A549 (cell line): Measurements from ENCODE around the gene ATG3. TPM values are rescaled to one million over a fixed set of nuclear protein-coding genes. Genes with fewer than 3 reads are reported as not detected.

Experiments
- ATAC-seq, 2 experiments: fragments of 200-7000 bp in 1 of 2; fragments of >200 bp in 1 of 2; cut with Nextera tagmentation in 1 of 2; cut with Tn5 transposase in 1 of 2; 3 replicates each; pipeline versions ENCODE4 v1.8.0 to v1.9.1; 2018 to 2020; ENCODE audit warnings: mild to moderate bottlenecking in 1 of 2, moderate library complexity in 1 of 2
- CTCF ChIA-PET: fragments of 300-600 bp; sonication (Branson Sonifier 250); formaldehyde crosslinking; extraction: SDS; loops from one replicate; lab custom pipeline; 2021; ENCODE audit warnings: antibody characterized with exemption, inconsistent platforms; lab: Yijun Ruan, JAX
- POLR2A ChIA-PET: fragments of 350-600 bp; formaldehyde crosslinking; extraction: SDS; loops from one replicate; lab custom pipeline; 2021; ENCODE audit warnings: antibody characterized with exemption, inconsistent platforms; lab: Yijun Ruan, JAX
- DNase-seq, 2 experiments: peaks; one replicate each; pipeline versions ENCODE4 v3.0.0 to v3.0.0-alpha.2; 2011 to 2016; ENCODE audit warnings: low read depth in 1 of 2, low spot score in 1 of 2
- FAIRE-seq: peaks from 2 replicates; lab custom pipeline; 2011; peaks lifted over from hg19 to GRCh38; lab: Jason Lieb, UNC
- H3K27ac ChIP-seq, 2 experiments: fragments of >200 bp; sonication (Bioruptor Twin); formaldehyde crosslinking; 3 replicates each; pipeline ENCODE4 v1.5.1; 2016 to 2017
- H3K4me1 ChIP-seq: fragments of >200 bp; sonication (Bioruptor Twin); formaldehyde crosslinking; 3 replicates; pipeline ENCODE4 v1.6.1; 2016
- H3K4me2 ChIP-seq: fragments of >200 bp; sonication (Bioruptor Twin); formaldehyde crosslinking; 3 replicates; pipeline ENCODE4 v1.6.1; 2016
- H3K4me3 ChIP-seq: fragments of >200 bp; sonication (Bioruptor Twin); formaldehyde crosslinking; 3 replicates; pipeline ENCODE4 v1.5.1; 2016
- H3K9me3 ChIP-seq: fragments of >200 bp; sonication (Bioruptor Twin); formaldehyde crosslinking; 3 replicates; pipeline ENCODE4 v1.6.1; 2016
- BHLHE40 ChIP-seq: IDR thresholded peaks from 2 replicates; pipeline ENCODE4 v1.6.1; 2012; ENCODE audit warnings: low read depth, low read length, inconsistent platforms
- CTCF ChIP-seq: fragments of >200 bp; sonication (Bioruptor Twin); formaldehyde crosslinking; IDR thresholded peaks from 3 replicates; pipeline ENCODE4 v1.5.1; 2016
- HOXB13 ChIP-seq: fragments of 250-450 bp; sonication (Bioruptor Pico); IDR thresholded peaks from 2 replicates; pipeline ENCODE4 v1.5.0; 2020; ENCODE audit warnings: low read depth, mild to moderate bottlenecking, moderate library complexity
- MAFK ChIP-seq: fragments of 450-650 bp; IDR thresholded peaks from 2 replicates; pipeline ENCODE4 v1.6.1; 2014; ENCODE audit not compliant: partially characterized antibody
- MAZ ChIP-seq: fragments of 150-350 bp; IDR thresholded peaks from 2 replicates; pipeline ENCODE4 v1.6.1; 2014; ENCODE audit warnings: antibody characterized with exemption, low read depth, low read length, borderline replicate concordance
- RAD21 ChIP-seq, 2 experiments: fragments of >200 bp in 1 of 2; sonication (Bioruptor Twin) in 1 of 2; formaldehyde crosslinking in 1 of 2; IDR thresholded peaks in 1 of 2; conservative IDR thresholded peaks in 1 of 2; 2 replicates in 1 of 2; 3 replicates in 1 of 2; pipeline ENCODE4 v1.6.1; 2012 to 2018; ENCODE audit warnings: inconsistent platforms in 1 of 2
- RFX5 ChIP-seq: fragments of 450-650 bp; IDR thresholded peaks from 2 replicates; pipeline ENCODE4 v1.7.1; 2014; ENCODE audit warnings: antibody characterized with exemption, mild to moderate bottlenecking, moderate library complexity
- SMC3 ChIP-seq: fragments of >200 bp; sonication (Bioruptor Twin); formaldehyde crosslinking; IDR thresholded peaks from 3 replicates; pipeline ENCODE4 v1.6.1; 2018; ENCODE audit warnings: inconsistent platforms
- USF2 ChIP-seq: fragments of 450-650 bp; IDR thresholded peaks from 2 replicates; pipeline ENCODE4 v1.6.1; 2014; ENCODE audit warnings: antibody characterized with exemption
- WGBS: methylation state at CpG from one replicate; pipeline ENCODE4 v1.1.6; 2017; ENCODE audit errors: missing lambda C conversion rate; 5-methylcytosine and 5-hydroxymethylcytosine counted together
- polyA plus RNA-seq, 4 experiments: library from polyadenylated mRNA; depleted of rRNA in 3 of 4; stranded (reverse); fragments of >200 nt; fragmentation: RNase III in 1 of 4; extraction: RNeasy Plus Mini Kit Qiagen cat#74134 plus additional on column Dnase treatment in 1 of 4; gene quantifications; 2 replicates in 3 of 4; 3 replicates in 1 of 4; pipeline ENCODE4 v1.2.3, GENCODE V29; 2011 to 2017
- TF ChIP-seq, protein P1 (sequence below): IDR thresholded peaks from 2 replicates; pipeline ENCODE4 v1.6.1; 2012; ENCODE audit warnings: low read depth, borderline replicate concordance
- TF ChIP-seq, protein P2 (sequence below): fragments of 250-450 bp; sonication (Bioruptor Pico); IDR thresholded peaks from 2 replicates; pipeline ENCODE4 v1.5.0; 2021; ENCODE audit warnings: mild to moderate bottlenecking, moderate library complexity, borderline replicate concordance

Gene ATG3
- polyA plus RNA-seq, 2 of the 4 experiments (the other 2 are of a cell fraction) = 50.2 to 74.5 TPM

DNA sequence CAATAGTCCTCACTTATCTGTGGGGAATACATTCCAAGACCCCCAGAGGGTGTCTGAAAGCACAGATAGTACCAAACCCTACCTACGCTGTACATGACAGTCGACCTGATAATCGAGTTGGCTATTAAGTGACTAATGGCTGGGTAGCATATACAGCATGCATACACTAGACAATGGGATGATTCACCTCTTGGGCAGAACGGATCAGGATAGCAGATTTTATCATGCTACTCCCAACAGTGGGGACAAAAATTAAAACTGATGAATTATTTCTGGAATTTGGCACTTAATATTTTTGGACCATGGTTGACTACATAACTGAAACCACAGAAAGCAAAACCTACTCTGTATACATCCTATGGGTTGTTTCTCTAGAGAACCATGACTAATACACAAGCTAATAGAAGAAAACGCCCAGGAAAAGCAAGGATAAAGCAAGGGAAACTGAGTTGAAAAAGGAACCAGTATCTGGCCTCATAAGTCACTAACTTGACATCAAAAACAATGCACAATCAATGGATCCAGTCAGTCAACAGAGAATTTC is 15.5 kb downstream of the ATG3 start:
- Histone ChIP-seq H3K4me3 (no peak overlapping the region), H3K4me1 (no peaks in the 10 kb centered on the region)
- POLR2A ChIA-PET = no interaction called here
- TF ChIP-seq, protein P1, sequence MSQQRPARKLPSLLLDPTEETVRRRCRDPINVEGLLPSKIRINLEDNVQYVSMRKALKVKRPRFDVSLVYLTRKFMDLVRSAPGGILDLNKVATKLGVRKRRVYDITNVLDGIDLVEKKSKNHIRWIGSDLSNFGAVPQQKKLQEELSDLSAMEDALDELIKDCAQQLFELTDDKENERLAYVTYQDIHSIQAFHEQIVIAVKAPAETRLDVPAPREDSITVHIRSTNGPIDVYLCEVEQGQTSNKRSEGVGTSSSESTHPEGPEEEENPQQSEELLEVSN = no peak
- no peak for TF ChIP-seq BHLHE40
- no peak for TF ChIP-seq MAZ
- TF ChIP-seq HOXB13 = no peak
- TF ChIP-seq, all 56 proteins: peak for 0
- CTCF ChIA-PET = interaction anchor here (1.4 kb wide), 1 partner anchor 241 kb away, joined by 3 read pairs; no protein-coding TSS in a partner anchor
- no peak overlapping the region for H3K27ac ChIP-seq
- 71% methylated on average over 5 of the region's 5 CpGs for whole genome bisulfite sequencing
- no peak for ATAC-seq
- FAIRE-seq = no peak
- DNase-seq = no peak
- no peaks in the 10 kb centered on the region for H3K9me3 ChIP-seq
- no peak overlapping the region for H3K4me2 ChIP-seq

DNA sequence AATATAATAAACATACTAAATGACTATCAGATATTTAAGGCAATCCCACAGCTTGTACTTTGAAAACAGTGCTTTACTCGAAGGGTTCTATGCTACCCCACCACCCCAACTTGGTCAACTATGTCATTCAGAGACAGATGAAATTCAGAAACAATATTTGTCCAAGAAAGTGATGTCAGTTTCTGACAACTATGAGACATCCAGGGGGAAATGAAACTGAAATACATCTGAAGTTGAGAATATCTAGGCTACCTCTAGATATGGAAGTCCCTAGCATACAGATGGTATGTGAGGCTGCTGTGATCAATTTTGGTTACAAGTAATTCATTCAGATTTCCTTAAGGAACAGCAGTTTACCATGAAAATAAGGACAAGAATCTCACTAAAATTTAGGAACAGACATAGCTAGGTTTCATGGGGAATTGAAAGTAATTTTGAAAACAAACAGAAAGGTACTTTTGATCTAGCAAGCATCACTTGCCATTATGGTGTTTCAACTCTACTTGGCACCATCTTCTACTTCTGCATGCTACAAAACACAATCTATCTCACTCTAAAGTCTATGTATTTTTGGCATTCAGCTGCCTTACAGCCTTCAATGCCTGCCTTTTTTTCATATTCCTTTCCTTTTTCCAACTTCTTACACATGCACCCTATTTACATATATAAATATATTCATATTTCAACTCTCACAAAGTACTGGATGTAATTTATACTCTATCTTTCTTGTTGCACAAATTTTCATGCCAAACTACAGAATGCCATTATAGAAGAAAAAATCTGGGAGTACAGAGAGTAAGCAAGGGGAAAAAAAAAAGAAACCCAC is 21.7 kb downstream of the ATG3 start:
- POLR2A ChIA-PET = no interaction called here
- ATAC-seq (no peak), FAIRE-seq (no peak), DNase-seq (no peak)
- H3K4me3 ChIP-seq = no peak overlapping the region
- CTCF ChIA-PET = interaction anchor here (0.6 to 1.1 kb wide), 3 partner anchors 15 to 1049 kb away, joined by 3 to 4 read pairs (median 3); no protein-coding TSS in a partner anchor
- no peaks in the 10 kb centered on the region for H3K4me1 ChIP-seq
- TF ChIP-seq, protein P2, sequence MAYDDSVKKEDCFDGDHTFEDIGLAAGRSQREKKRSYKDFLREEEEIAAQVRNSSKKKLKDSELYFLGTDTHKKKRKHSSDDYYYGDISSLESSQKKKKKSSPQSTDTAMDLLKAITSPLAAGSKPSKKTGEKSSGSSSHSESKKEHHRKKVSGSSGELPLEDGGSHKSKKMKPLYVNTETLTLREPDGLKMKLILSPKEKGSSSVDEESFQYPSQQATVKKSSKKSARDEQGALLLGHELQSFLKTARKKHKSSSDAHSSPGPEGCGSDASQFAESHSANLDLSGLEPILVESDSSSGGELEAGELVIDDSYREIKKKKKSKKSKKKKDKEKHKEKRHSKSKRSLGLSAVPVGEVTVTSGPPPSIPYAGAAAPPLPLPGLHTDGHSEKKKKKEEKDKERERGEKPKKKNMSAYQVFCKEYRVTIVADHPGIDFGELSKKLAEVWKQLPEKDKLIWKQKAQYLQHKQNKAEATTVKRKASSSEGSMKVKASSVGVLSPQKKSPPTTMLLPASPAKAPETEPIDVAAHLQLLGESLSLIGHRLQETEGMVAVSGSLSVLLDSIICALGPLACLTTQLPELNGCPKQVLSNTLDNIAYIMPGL (CRISPR knock-in tag) = no peak
- no peak for TF ChIP-seq USF2
- H3K9me3 ChIP-seq = no peaks in the 10 kb centered on the region
- no peak overlapping the region for H3K4me2 ChIP-seq
- WGBS = 85% methylated on average over 1 of the region's 1 CpG
- H3K27ac ChIP-seq = no peak overlapping the region

- peak in 1 of 2 experiments; percentile 42; a peak in 1 of 6 replicates for ATAC-seq
- peak overlapping the region; percentile 46; the same call in 2 of the 3 replicates for H3K4me2 ChIP-seq
Observed at GRCh38 chr3:112531358-112531781, 30.4 kb downstream of the ATG3 start.

More at GRCh38 chr3:112531358-112531781, 30.4 kb downstream of the ATG3 start:
- TF ChIP-seq RFX5 = no peak
- TF ChIP-seq CTCF = peak; percentile 67
- peak; percentile 26 to 28; a peak in 2 of 5 replicates for TF ChIP-seq RAD21 (conservative IDR thresholded peaks at IDR 0.05 in 1 of 2, IDR thresholded peaks at IDR 0.05 in 1 of 2)
- TF ChIP-seq, protein P1 = no peak
- peak; percentile 59 for TF ChIP-seq SMC3
- TF ChIP-seq MAFK = peak; percentile 95
- no peaks in the 10 kb centered on the region for H3K9me3 ChIP-seq
- no peak overlapping the region for H3K4me3 ChIP-seq
- DNase-seq (peak; percentile 32 to 38), FAIRE-seq (peak; percentile 90)
- no peak overlapping the region for H3K27ac ChIP-seq
- 0% methylated on average over 1 of the region's 1 CpG for WGBS
- peaks cover 14% of the 10 kb centered on the region; the same call in 2 of the 3 replicates for H3K4me1 ChIP-seq
- POLR2A ChIA-PET = no interaction called here
- CTCF ChIA-PET = interaction anchor here (0.6 to 1.1 kb wide), 8 partner anchors 11 to 393 kb away, joined by 3 to 5 read pairs (median 4); partner anchors contain the start of gene BTLA
